Adrenal gland (tissue), 5 donors: ENCODE measurements around the gene UQCR10.

Experiments
- POLR2A ChIP-seq, 2 donors: fragments of 450-650 bp; IDR thresholded peaks; one replicate each; pipeline ENCODE4 v1.6.1; 2017; ENCODE audit warnings: antibody characterized with exemption in 2 of 2, mild to moderate bottlenecking in 2 of 2, moderate library complexity in 1 of 2
- TF ChIP-seq, protein P1 (sequence below), 6 experiments: fragments of 450-650 bp in 4 of 6; fragments of 200-600 bp in 2 of 6; sonication (generic) in 1 of 6; IDR thresholded peaks; 1 replicate in 5 of 6; 2 replicates in 1 of 6; pipeline versions ENCODE4 v1.5.1 to v1.8.0; 2016 to 2021; ENCODE audit warnings: antibody characterized with exemption in 6 of 6, mild to moderate bottlenecking in 2 of 6, moderate library complexity in 1 of 6
- donor health status: DM: no; HTN: no; CAD: no.

DNA sequence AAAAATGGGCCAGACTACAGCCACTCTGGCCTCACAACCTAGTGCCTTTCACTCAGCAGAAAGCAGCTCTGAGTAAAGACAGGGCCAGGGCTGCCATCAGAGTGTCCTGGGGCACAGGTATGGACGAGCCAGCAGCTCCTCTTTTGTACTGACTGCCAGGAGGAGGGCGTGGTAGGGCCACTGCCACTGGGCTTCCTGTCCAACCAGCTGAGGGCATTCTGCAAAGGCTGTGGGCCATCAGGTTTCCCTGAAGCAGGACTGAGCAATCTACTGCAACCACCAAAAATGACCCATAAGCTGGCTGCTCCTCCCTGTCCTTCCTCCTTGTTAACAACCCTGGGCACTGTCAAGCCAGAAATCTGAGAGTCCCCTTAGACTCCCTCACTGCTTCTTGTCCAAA, 37.8 kb downstream of the UQCR10 start:
- no peak for TF ChIP-seq POLR2A (IDR thresholded peaks at IDR 0.05)
- TF ChIP-seq, protein P1, sequence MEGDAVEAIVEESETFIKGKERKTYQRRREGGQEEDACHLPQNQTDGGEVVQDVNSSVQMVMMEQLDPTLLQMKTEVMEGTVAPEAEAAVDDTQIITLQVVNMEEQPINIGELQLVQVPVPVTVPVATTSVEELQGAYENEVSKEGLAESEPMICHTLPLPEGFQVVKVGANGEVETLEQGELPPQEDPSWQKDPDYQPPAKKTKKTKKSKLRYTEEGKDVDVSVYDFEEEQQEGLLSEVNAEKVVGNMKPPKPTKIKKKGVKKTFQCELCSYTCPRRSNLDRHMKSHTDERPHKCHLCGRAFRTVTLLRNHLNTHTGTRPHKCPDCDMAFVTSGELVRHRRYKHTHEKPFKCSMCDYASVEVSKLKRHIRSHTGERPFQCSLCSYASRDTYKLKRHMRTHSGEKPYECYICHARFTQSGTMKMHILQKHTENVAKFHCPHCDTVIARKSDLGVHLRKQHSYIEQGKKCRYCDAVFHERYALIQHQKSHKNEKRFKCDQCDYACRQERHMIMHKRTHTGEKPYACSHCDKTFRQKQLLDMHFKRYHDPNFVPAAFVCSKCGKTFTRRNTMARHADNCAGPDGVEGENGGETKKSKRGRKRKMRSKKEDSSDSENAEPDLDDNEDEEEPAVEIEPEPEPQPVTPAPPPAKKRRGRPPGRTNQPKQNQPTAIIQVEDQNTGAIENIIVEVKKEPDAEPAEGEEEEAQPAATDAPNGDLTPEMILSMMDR (IDR thresholded peaks at IDR 0.05): no peak
